GM18517 (cell line): ENCODE data around the gene EIF2S1.
"Not testable (repeated sequence)": the region's sequence is repeated elsewhere in the genome, so short reads cannot be mapped to it uniquely, and the experiment has no call there.

Experiments used
- ATAC-seq: cut with Tn5 transposase; IDR thresholded peaks from one replicate; pipeline ENCODE4 v1.9.1; 2021; ENCODE audit warnings: mild to moderate bottlenecking, moderate library complexity; ENCODE audit not compliant: unreplicated experiment

EIF2S1 gene

DNA sequence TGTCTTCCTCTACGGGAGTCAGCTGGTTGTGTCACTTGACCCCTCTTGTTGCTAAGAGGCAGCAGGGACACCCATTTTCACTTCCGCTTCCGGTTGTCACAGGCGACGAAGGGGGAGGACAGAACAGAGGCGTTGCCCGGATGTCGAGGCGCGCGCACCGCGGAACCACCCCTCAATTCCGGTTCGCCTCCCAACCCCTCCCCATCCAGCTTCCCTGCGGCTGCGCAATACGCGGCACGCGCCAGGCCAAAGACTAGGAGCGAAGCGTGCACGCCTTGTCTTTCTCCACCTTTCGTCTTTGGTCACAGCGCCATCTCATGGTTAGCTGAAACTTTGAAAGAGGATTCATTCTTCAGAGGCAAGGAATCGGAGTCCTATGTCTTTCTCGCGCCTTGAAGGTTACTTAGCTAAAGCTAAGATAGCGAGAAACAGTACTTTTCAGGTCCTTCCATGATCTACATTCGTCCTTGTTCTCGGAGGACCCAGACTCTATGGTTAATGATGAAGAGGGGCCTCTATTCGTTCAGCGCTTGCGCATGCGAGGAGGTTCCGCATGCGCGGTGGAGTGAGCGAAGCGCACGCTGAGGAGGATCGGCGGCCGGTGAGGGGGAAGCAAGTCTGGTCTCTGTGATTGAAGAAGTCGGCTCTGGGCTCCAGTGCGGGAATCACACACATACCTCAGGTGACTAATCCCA, at the start of gene EIF2S1, which contains the start of gene ATP6V1D:
Gene EIF2S1, plus strand, starts transcription at position 554 of the 695 bp plus-strand sequence. CDS start 4,440 bp downstream, outside the sequence.
Gene ATP6V1D, minus strand, starts transcription at position 30 of the 695 bp plus-strand sequence. CDS start 106 bp downstream, outside the sequence.
- peak; percentile 86 for ATAC-seq

- no peak for ATAC-seq
Observed at GRCh38 chr14:67311868-67312267, 48.3 kb upstream of the EIF2S1 start.

GRCh38 chr14:67313153-67313552, 47.0 kb upstream of the EIF2S1 start:
- no peak for ATAC-seq

DNA sequence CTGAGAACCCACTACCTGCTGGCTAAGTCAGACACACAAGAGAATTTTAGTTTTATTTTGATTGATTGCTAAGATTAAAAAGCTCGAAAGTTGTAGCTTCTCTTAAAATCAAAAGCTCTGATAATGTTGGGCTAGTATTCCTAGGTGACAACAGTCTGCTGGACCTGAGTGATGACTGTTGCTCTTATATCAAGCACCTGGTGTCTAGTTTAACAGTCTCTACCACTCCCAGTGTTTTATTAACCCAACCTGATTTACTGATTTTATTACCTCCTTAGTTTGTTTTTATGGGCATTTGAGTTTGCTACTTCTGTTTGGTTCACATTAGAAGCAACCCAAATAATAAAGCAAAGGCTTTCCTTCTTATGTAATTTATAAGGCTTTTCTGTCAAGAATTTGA, 42.3 kb upstream of the EIF2S1 start:
- ATAC-seq: no peak

GRCh38 chr14:67319142-67319541, 41.0 kb upstream of the EIF2S1 start:
- ATAC-seq: no peak

DNA sequence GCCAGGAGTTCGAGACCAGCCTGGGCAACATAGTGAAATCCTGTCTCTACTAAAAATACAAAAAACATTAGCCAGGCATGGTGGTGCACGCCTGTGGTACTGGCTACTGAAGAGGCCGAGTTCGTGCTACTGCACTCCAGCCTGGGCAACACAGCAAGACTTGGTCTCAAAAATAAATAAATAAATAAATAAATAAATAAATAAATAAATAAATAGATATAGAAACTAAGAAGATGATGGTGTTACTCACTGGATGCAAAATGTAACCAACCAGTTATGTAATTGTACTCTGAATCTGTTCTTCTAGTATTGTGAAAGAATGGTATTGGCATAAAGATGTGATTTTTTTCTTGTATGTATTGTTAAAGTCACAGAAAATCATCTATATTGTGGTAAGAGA, 30.5 kb upstream of the EIF2S1 start:
- not testable (repeated sequence) for ATAC-seq

DNA sequence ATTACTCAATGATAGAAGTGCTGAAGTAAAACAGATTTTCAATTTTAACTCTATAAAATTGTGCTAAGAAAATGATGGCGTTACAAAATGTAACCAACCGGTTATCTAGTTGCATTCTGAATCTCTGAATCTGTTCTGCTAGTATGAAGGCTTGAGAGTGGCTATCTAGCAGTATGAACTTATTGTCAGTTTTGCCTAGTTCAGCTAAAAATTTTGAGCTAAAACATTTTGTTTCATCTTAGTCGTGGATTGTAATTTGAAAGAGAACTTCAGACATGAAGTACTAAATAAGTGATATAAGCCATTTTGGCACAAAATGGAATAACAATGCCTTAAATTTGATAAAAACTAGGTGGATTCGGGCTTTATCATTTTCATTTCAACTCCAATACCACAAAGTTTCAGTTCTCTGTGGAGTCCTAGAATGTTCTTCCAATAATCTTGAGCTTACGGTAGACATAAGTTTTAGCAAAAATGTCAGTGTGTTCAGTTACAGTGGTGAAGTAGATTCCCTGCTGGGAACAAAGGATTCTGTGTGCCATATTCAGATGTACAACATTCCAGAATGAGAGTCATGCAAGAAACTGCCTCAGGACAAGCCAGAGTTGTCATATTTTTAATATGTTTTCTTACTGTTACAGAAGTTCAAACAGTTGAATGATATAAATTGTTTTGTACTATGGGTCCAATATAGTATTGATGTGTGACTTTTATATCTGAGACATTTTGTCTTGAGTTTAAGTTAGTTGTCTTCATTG, 28.6 kb upstream of the EIF2S1 start:
- no peak for ATAC-seq

DNA sequence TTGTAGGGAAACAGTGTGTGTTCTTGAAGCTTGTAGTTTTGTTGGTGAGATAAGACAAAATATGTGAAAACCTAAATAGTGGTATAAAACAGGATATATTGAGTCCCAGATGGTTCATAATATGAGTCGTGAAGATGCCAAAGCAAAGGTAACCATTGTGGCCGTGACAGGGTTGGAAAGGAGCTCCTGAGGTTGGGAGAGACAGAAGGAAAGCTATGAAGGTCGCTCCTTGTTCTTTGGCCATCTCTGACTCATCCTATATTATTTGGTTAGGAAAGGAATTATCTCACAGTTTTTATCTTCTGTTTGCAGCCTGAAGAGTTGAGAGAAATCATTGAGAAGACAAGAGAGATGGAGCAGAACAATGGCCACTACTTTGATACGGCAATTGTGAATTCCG, 27.7 kb upstream of the EIF2S1 start:
- no peak for ATAC-seq

GRCh38 chr14:67335781-67336180, 24.3 kb upstream of the EIF2S1 start:
- no peak for ATAC-seq

DNA sequence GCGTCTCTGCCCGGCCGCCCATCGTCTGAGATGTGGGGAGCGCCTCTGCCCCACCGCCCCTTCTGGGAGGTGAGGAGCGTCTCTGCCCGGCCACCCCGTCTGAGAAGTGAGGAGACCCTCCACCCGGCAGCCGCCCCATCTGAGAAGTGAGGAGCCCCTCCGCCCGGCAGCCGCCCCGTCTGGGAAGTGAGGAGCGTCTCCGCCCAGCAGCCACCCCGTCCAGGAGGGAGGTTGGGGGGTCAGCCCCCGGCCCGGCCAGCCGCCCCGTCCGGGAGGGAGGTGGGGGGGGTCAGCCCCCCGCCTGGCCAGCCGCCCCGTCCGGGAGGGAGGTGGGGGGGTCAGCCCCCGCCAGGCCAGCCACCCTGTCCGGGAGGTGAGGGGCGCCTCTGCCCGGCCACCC, 18.9 kb upstream of the EIF2S1 start:
- not testable (repeated sequence) for ATAC-seq

DNA sequence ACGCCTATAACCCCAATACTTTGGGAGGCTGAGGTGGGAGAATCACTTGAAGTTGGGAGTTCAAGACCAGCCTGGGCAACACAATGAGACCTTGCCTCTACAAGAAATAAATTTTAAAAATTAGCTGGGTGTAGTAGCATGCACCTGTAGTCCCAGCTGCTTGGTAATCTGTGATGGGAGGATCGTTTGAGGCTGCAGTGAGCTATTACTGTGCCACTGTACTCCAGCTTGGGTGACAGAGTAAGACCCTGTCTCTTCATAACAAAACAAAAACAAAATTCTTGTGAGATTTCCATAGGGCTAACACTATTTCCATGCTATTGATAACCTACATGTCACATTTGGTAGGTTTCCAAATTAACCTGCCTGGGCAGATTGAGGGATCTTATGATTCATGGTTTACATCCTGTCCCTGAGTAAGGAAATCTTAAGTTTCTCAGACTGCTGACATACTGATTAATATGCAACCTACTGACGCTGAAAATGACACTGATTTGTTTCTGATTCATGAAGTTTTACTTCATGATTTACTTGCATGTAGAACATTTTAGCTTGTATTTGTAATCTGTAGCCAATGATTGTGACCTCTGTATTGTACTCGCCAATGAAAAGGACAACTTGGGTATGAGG, 16.4 kb upstream of the EIF2S1 start:
- ATAC-seq: no peak

DNA sequence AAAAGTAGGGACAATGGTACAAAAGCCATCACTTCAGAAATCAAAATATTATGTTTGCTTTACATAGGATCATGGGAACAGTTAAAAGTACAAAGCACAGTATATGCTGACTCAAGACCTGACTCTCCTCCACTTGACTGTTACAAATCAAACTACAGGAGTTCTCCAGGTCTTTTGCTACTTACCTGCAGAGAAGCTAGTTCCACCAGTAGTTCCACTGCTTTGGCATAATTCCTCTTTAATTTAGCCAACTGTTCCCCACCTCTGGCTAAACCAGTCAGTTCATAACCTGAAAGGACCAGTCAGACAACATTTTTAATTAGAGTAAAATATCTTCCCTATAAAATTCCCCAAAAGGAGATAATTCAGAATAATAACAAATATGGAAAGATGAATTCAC, 14.5 kb upstream of the EIF2S1 start:
- ATAC-seq: no peak

GRCh38 chr14:67352055-67352454, 8.1 kb upstream of the EIF2S1 start:
- ATAC-seq: no peak

GRCh38 chr14:67357186-67357968, 2.8 kb upstream of the EIF2S1 start:
- no peak for ATAC-seq

- ATAC-seq: no peak
Observed at GRCh38 chr14:67357969-67358354, 2.2 kb upstream of the EIF2S1 start.

GRCh38 chr14:67358924-67359774, 979 bp upstream of the EIF2S1 start:
- ATAC-seq: no peak

- ATAC-seq: peak; percentile 28
Observed at GRCh38 chr14:67360470-67361206, 510 bp downstream of the EIF2S1 start.

DNA sequence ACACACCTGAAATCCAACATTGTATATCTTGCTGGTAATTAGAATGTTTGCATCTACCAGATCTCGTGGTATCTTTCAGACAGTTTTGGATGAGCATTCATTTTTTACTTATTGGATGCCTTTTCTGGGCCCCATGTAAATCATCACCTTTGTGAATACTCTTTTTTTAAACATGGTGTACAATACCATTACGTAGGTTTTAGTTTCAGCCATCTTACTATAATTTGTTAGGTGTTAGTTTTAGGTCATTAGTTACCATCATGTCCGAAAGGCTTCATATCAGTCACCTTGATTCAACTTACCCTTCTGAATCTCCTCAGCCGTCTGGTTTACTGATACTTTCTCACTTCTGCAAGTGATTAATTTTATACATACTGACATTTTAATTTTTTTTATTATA, 5.3 kb downstream of the EIF2S1 start:
- ATAC-seq: no peak

DNA sequence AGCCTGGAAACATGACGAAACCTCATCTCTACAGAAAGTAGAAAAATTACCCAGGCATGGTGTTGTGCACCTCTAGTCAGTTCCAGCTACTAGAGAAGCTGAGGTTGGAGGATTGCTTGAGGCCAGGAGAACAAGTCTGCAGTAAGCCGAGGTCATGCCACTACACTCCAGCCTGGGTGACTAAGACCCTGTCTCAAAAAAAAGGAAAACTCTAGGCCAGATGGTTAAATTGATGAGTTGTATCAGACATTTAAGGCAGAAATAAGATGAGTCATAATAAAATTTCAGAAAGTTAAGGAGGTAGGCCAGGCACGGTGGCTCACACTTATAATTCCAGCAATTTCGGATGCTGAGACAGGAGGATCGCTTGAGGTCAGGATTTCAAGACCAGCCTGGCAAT, 10.7 kb downstream of the EIF2S1 start:
- no peak for ATAC-seq
